HG03565 (cell line): ENCODE results near the gene ZNF239.
"Not testable (repeated sequence)": the region's sequence is repeated elsewhere in the genome, so short reads cannot be mapped to it uniquely, and the experiment has no call there.

ENCODE experiments used
- ATAC-seq: cut with Tn5 transposase; IDR thresholded peaks from one replicate; pipeline ENCODE4 v1.9.1; 2021; ENCODE audit warnings: mild to moderate bottlenecking, moderate library complexity; ENCODE audit not compliant: unreplicated experiment

The ZNF239 gene

GRCh38 chr10:43584051-43584450 is 9.6 kb upstream of the ZNF239 start:
- no peak for ATAC-seq

- no peak for ATAC-seq
Measured at GRCh38 chr10:43576580-43576979, 2.2 kb upstream of the ZNF239 start.

GRCh38 chr10:43576062-43576461 is 1.6 kb upstream of the ZNF239 start:
- ATAC-seq, result no peak

- no peak for ATAC-seq
Measured at GRCh38 chr10:43574906-43575305, 490 bp upstream of the ZNF239 start.

GRCh38 chr10:43573250-43574000 is 991 bp downstream of the ZNF239 start:
- ATAC-seq, result no peak

GRCh38 chr10:43570971-43571370 is 3.4 kb downstream of the ZNF239 start:
- no peak for ATAC-seq

- no peak for ATAC-seq
Measured at GRCh38 chr10:43569681-43570080, 4.7 kb downstream of the ZNF239 start.

GRCh38 chr10:43557214-43557613 is 17.2 kb downstream of the ZNF239 start:
- no peak for ATAC-seq

- ATAC-seq, result not testable (repeated sequence)
Measured at GRCh38 chr10:43543746-43544145, 30.7 kb downstream of the ZNF239 start.

- no peak for ATAC-seq
Measured at GRCh38 chr10:43524434-43525247, 49.8 kb downstream of the ZNF239 start.
